CD14-positive monocyte (primary cell): ENCODE results near the gene TBC1D19. TPM values are rescaled to one million over a fixed set of nuclear protein-coding genes. Genes with fewer than 3 reads are reported as not detected.
"Not testable (repeated sequence)": the region's sequence is repeated elsewhere in the genome, so short reads cannot be mapped to it uniquely, and the experiment has no call there.

Experiments used
- DNase-seq, 3 donors: peaks; one replicate each; pipeline ENCODE4 v3.0.0-alpha.2; 2011 to 2022
- H2AFZ ChIP-seq: 2 replicates; pipeline ENCODE4 v1.6.0; 2012; ENCODE audit warnings: mild to moderate bottlenecking, low read depth, low read length, inconsistent platforms; ENCODE audit not compliant: insufficient read depth, poor library complexity, severe bottlenecking
- H3K27ac ChIP-seq, 2 donors: 1 replicate in 1 of 2; 2 replicates in 1 of 2; pipeline ENCODE4 v1.5.1; 2012 to 2013; ENCODE audit warnings: low read length in 2 of 2, control low read depth in 1 of 2, inconsistent platforms in 1 of 2, low read depth in 1 of 2, mild to moderate bottlenecking in 1 of 2
- H3K27me3 ChIP-seq, 2 donors: one replicate each; pipeline versions ENCODE4 v1.6.0 to v1.6.1; 2011 to 2013; ENCODE audit warnings: low read length in 2 of 2; ENCODE audit not compliant: control insufficient read depth in 2 of 2, insufficient read depth in 2 of 2
- H3K36me3 ChIP-seq, 2 donors: replicated peaks in 1 of 2; 1 replicate in 1 of 2; 2 replicates in 1 of 2; pipeline versions ENCODE4 v1.5.1 to v1.6.1; 2012 to 2013; ENCODE audit warnings: low read length in 2 of 2, control low read depth in 1 of 2, inconsistent platforms in 1 of 2, mild to moderate bottlenecking in 1 of 2; ENCODE audit not compliant: insufficient read depth in 2 of 2, control insufficient read depth in 1 of 2
- H3K4me1 ChIP-seq, 2 donors: 1 replicate in 1 of 2; 2 replicates in 1 of 2; pipeline versions ENCODE4 v1.5.1 to v1.6.1; 2012 to 2013; ENCODE audit warnings: low read length in 2 of 2, control low read depth in 1 of 2, inconsistent platforms in 1 of 2, mild to moderate bottlenecking in 1 of 2, moderate library complexity in 1 of 2; ENCODE audit not compliant: insufficient read depth in 2 of 2, control insufficient read depth in 1 of 2
- H3K4me2 ChIP-seq: replicated peaks from 2 replicates; pipeline ENCODE3; 2012; ENCODE audit warnings: low read length, moderate library complexity, mild to moderate bottlenecking; ENCODE audit not compliant: poor library complexity, severe bottlenecking; ENCODE audit errors: extremely low read depth
- H3K4me3 ChIP-seq, 3 experiments: fragments of 200-600 bp in 1 of 3; sonication (generic) in 1 of 3; replicated peaks in 1 of 3; 1 replicate in 2 of 3; 2 replicates in 1 of 3; pipeline ENCODE4 v1.5.1; 2011 to 2013; ENCODE audit warnings: low read length in 3 of 3, mild to moderate bottlenecking in 3 of 3, control low read depth in 2 of 3, low read depth in 2 of 3, inconsistent platforms in 1 of 3, moderate library complexity in 1 of 3
- H3K79me2 ChIP-seq: 2 replicates; pipeline ENCODE4 v1.6.0; 2012; ENCODE audit warnings: mild to moderate bottlenecking, control low read depth, inconsistent platforms, low read length, moderate library complexity; ENCODE audit not compliant: insufficient read depth
- H3K9ac ChIP-seq: 2 replicates; pipeline ENCODE4 v1.6.0; 2017; ENCODE audit warnings: low read length, mild to moderate bottlenecking; ENCODE audit not compliant: insufficient read depth, poor library complexity, severe bottlenecking
- H3K9me3 ChIP-seq, 2 donors: replicated peaks in 1 of 2; 1 replicate in 1 of 2; 2 replicates in 1 of 2; pipeline versions ENCODE4 v1.5.1 to v1.6.1; 2012 to 2013; ENCODE audit warnings: low read length in 2 of 2, control low read depth in 1 of 2; ENCODE audit not compliant: control insufficient read depth in 1 of 2, insufficient read depth in 1 of 2
- H4K20me1 ChIP-seq: 2 replicates; pipeline ENCODE4 v1.6.0; 2012; ENCODE audit warnings: mild to moderate bottlenecking, low read length, control low read depth, moderate library complexity; ENCODE audit not compliant: insufficient read depth
- H3K27ac Mint-ChIP-seq, 7 donors: one replicate each; pipeline ENCODE4 v1.8.0; 2020; ENCODE audit warnings: mild to moderate bottlenecking in 7 of 7, mixed read lengths in 7 of 7, moderate library complexity in 6 of 7, inconsistent platforms in 2 of 7
- H3K27me3 Mint-ChIP-seq, 3 donors: one replicate each; pipeline ENCODE4 v1.8.0; 2021 to 2022; ENCODE audit warnings: low read depth in 3 of 3, mild to moderate bottlenecking in 3 of 3, mixed read lengths in 3 of 3, moderate library complexity in 3 of 3, inconsistent platforms in 1 of 3
- H3K36me3 Mint-ChIP-seq, 2 donors: one replicate each; pipeline ENCODE4 v1.8.0; 2020; ENCODE audit warnings: mixed read lengths in 2 of 2, inconsistent platforms in 1 of 2, mild to moderate bottlenecking in 1 of 2
- H3K4me1 Mint-ChIP-seq: one replicate; pipeline ENCODE4 v1.8.0; 2020; ENCODE audit warnings: mild to moderate bottlenecking, mixed read lengths
- H3K4me3 Mint-ChIP-seq, 2 donors: one replicate each; pipeline ENCODE4 v1.8.0; 2020; ENCODE audit warnings: mild to moderate bottlenecking in 2 of 2, mixed read lengths in 2 of 2, moderate library complexity in 1 of 2
- H3K9me3 Mint-ChIP-seq, 7 donors: one replicate each; pipeline ENCODE4 v1.8.0; 2020 to 2022; ENCODE audit warnings: mixed read lengths in 7 of 7, mild to moderate bottlenecking in 6 of 7, moderate library complexity in 6 of 7, inconsistent platforms in 2 of 7
- WGBS: methylation state at CpG from one replicate; pipeline ENCODE4 v1.1.5; 2013; ENCODE audit warnings: missing lambda C conversion rate; ENCODE audit not compliant: insufficient coverage; 5-methylcytosine and 5-hydroxymethylcytosine counted together
- intact Hi-C, 2 donors: fragments of 100-400 bp; cut with micrococcal nuclease; formaldehyde crosslinking; loops; one replicate each; pipeline versions ENCODE4 v1.15.0 to v1.15.1; 2023
- polyA plus RNA-seq, 3 donors: library from polyadenylated mRNA; depleted of rRNA in 1 of 3; unstranded in 2 of 3; stranded (reverse) in 1 of 3; fragments of 300-500 nt in 2 of 3; fragments of >200 nt in 1 of 3; fragmentation: Illumina TruSeq in 2 of 3; gene quantifications; 1 replicate in 2 of 3; 2 replicates in 1 of 3; pipeline ENCODE4 v1.2.3, GENCODE V29; 2012 to 2021
- TF ChIP-seq, protein P1 (sequence below): fragments of 200-600 bp; IDR thresholded peaks from one replicate; pipeline ENCODE4 v1.8.0; 2022; ENCODE audit warnings: antibody characterized with exemption, mild to moderate bottlenecking

TBC1D19 gene
- polyA plus RNA-seq, 3 donors: 0.19 to 0.84 (median 0.33) TPM

DNA sequence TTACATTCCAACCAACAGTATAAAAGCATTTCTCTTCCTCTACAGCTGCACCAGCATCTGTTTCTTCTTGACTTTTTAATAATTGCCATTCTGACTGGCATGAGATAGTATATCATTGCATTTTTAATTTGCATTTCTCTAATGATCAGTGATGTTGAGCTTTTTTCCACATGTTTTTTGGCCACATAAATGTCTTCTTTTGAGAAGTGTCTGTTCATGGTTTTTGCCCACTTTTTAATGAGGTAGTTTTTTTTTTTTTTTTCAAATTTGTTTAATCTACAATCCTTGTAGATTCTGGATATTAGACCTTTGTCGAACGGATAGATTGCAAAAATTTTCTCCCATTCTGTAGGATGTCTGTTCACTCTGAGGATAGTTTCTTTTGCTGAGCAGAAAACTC, 39.5 kb upstream of the TBC1D19 start:
- TF ChIP-seq, protein P1, sequence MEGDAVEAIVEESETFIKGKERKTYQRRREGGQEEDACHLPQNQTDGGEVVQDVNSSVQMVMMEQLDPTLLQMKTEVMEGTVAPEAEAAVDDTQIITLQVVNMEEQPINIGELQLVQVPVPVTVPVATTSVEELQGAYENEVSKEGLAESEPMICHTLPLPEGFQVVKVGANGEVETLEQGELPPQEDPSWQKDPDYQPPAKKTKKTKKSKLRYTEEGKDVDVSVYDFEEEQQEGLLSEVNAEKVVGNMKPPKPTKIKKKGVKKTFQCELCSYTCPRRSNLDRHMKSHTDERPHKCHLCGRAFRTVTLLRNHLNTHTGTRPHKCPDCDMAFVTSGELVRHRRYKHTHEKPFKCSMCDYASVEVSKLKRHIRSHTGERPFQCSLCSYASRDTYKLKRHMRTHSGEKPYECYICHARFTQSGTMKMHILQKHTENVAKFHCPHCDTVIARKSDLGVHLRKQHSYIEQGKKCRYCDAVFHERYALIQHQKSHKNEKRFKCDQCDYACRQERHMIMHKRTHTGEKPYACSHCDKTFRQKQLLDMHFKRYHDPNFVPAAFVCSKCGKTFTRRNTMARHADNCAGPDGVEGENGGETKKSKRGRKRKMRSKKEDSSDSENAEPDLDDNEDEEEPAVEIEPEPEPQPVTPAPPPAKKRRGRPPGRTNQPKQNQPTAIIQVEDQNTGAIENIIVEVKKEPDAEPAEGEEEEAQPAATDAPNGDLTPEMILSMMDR: no peak
- H3K27ac ChIP-seq: no peak overlapping the region
- DNase-seq: no peak
- H3K27ac Mint-ChIP-seq: no peak overlapping the region
- H3K4me2 ChIP-seq: no peak overlapping the region
- no peaks in the 10 kb centered on the region for H3K36me3 ChIP-seq
- WGBS: no CpG with 5 or more reads among the region's 2 CpGs
- H3K79me2 ChIP-seq: no peaks in the 10 kb centered on the region
- H3K27me3 ChIP-seq: peaks cover 0 to 2% of the 10 kb centered on the region in 2 donors
- intact Hi-C loops: no loop called here
- no peak overlapping the region for H2AFZ ChIP-seq
- no peaks in the 10 kb centered on the region for H3K9me3 ChIP-seq
- H3K36me3 Mint-ChIP-seq: no peaks in the 10 kb centered on the region
- no peaks in the 10 kb centered on the region for H3K4me1 ChIP-seq
- H3K9ac ChIP-seq: no peak overlapping the region
- no peaks in the 10 kb centered on the region for H4K20me1 ChIP-seq
- H3K9me3 Mint-ChIP-seq: peaks cover 2 to 24% (median 14%) of the 10 kb centered on the region in 7 donors
- H3K27me3 Mint-ChIP-seq: peaks cover 0 to 9% (median 3%) of the 10 kb centered on the region in 3 donors
- no peaks in the 10 kb centered on the region for H3K4me1 Mint-ChIP-seq
- no peak overlapping the region for H3K4me3 ChIP-seq
- no peak overlapping the region for H3K4me3 Mint-ChIP-seq

DNA sequence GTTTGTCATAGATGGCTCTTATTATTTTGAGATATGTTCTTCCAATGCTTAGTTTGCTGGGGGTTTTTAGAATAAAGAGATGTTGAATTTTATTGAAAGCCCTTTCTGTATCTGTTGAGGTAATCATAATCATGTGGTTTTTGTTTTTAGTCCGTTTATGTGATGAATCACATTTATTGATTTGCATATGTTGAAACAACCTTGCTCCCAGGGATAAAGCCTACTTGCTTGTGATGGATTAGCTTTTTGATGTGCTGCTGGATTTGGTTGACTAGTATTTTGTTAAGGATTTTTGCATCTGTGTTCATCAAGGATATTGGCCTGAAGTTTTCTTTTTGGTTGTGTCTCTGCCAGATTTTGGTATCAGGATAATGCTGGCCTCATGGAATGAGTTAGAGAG, 35.5 kb upstream of the TBC1D19 start:
- H3K36me3 ChIP-seq, H3K4me1 ChIP-seq, H3K27ac ChIP-seq, DNase-seq, intact Hi-C loops, H4K20me1 ChIP-seq, H3K9ac ChIP-seq, H3K4me3 Mint-ChIP-seq, H3K4me3 ChIP-seq, H3K4me1 Mint-ChIP-seq, H2AFZ ChIP-seq, H3K9me3 ChIP-seq, H3K79me2 ChIP-seq, H3K27me3 Mint-ChIP-seq, H3K4me2 ChIP-seq, H3K27me3 ChIP-seq, H3K36me3 Mint-ChIP-seq, H3K27ac Mint-ChIP-seq: not testable (repeated sequence)
- peaks cover 2 to 28% (median 14%) of the 10 kb centered on the region in 7 donors for H3K9me3 Mint-ChIP-seq
- 60% methylated on average over 1 of the region's 1 CpG for WGBS
